Measurements from ENCODE around the gene ACTL6B.
A peak's percentile ranks its signal among the peaks of the same experiment; 100 is the strongest.
"Not testable (repeated sequence)": the region's sequence is repeated elsewhere in the genome, so short reads cannot be mapped to it uniquely, and the experiment has no call there.

ACTL6B gene

DNA sequence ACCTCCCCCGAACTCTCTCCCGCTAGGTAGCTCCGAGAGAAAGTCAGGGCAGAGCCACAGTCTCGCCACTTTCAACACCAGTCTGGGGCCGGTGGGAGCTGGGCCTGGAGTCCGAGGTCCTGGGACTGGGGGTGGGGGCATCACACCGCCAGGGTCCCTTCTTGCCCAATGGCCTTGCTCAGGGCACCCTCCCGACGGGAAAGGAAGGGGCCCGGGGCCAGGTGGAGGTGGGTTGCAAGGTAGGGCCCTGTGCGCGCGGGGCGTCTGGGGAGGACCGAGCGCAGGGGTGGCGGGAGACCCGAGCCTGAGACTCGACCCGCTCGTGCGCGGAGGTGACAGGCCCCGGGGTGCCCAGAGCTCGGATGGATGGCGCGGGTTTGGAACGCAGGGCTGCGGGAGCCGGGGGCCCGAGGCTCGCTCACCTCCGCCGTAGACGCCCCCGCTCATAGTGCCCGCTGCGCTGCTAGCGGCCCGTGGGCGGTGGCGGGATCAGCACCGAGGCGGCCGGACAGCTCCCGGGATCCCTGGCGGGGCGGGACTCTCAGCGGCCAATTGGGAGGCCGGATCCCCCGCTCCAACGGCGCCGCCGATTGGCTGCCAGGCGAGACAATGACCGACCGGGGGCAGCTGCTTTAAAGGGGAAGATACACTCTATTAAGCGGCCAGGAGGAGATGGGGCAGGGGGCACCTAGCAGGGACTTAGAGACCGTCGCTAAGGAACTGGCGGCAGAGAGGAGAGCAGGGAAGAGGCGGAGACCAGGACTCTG, at the start of gene ACTL6B:
Gene ACTL6B (minus strand): TSS at position 541 of the 767 bp plus-strand sequence. CDS start 94 bp downstream, at position 447.
- DNase-seq (ENCODE audit: low read depth in 3 of 3): peak in 1 of 3 experiments; percentile 69

DNA sequence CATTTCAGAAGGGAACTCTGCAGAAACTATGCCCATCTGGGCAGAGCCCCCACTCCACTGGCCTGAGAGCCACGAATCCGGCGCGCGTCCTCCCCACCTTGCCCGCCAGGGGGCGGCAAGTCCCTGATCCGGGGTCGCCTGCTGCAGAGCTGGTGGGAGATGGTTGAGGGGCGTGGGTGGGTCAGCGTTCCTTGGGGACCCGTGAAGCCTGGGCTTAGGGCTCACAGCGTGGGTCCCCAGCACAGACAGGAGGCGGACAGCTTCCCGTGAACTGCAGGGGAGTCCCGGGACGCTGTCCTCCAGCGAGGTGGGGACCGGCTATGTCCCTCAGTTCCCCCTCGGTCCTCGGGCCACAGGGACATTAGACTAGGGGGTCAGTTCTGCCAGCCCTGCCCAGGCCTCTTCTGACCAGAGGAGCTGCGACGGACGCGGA, 49.1 kb upstream of the ACTL6B start:
- peak; percentile 62 to 80 (median 71) for DNase-seq (ENCODE audit: low read depth in 3 of 3)

DNA sequence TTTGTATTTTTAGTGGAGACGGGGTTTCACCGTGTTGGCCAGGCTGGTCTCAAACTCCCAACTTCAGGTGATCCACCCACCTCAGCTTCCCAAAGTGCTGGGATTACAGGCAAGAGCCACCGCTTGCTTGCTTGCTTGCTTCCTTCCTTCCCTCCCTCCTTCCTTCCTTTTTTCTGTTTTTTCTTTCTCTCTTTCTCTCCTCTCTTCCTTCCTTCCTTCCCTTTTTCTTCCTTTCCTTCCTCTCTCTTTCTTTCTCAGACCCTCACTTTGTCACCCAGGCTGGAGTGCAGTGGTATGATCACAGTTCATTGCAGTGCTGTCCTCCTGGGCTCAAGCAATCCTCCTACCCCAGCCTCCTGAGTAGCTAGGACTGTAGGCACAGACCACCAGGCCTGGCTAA, 44.8 kb upstream of the ACTL6B start:
- not testable (repeated sequence) for DNase-seq (ENCODE audit: low read depth in 3 of 3)

DNA sequence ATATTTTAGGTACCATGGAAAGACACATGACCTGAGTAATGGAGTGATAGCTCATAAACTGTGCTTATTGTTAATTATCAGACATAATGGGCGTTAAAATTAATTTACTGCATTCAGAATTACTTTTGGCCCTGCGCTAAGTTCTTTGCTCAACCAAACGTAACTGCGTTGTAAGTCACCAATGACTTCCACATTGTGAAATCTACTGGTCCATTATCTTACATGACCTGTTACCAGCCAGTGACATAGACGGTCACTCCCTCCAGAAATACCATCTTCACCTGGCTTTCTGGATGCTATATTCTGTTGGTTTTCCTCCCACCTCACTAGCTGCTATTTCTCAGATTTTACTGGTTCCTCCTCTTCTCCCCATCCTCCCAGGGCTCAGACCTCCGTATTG, 42.8 kb upstream of the ACTL6B start:
- DNase-seq (ENCODE audit: low read depth in 3 of 3): no peak

DNA sequence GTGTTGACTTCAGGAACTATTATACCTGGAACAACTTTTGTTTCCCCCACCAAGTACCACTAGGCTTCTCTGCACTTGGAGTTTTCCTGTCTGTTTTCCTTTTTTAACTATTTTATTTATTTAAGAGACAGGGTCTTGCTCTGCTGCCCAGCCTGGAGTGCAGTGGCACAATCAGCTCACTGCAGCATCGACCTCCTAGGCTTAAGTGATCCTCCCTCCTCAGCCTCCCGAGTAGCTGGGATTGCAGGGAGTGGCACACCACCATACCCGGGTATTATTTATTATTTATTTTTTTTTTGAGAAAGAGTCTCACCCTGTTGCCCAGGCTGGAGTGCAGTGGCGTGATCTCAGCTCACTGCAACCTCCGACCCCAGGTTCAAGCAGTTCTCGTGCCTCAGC, 39.9 kb upstream of the ACTL6B start:
- no peak for DNase-seq (ENCODE audit: low read depth in 3 of 3)

DNA sequence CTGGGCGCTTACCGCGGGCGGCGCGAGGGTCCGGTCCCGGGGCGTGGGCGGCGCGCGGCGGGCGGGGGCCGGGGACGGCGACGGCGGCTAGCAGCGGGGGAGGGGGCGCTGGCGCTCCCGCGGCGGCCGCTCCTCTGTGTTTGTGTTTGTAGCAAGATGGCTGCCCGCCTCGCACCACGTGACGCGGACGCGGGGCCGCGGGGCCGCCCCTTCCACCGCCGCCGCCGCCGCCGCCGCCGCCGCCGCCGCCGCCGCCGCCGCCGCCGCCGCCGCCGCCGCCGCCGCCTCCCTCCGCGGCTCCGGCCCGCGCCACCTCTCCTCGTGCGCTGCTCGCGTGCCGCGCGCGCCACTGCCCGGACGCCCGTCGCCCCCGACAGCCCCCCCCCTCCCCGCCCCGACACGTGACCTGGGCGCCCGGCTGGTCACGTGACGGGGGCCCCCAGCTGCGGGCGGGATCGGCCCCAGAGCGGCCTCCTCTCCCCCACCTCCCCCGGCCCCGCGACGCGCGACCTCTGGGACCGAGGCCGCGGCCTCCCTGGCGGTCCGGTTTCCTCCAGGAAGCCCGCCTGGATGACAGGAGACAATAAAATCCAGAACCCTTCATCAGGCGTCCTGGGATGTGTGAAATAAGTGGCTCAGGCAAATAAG, 38.0 kb upstream of the ACTL6B start, which contains the start of gene GIGYF1:
Gene GIGYF1 (minus strand): TSS at position 153 of the 648 bp plus-strand sequence. CDS start 6,012 bp downstream, outside the sequence.
- DNase-seq (ENCODE audit: low read depth in 3 of 3): peak in 2 of 3 experiments; percentile 37 to 69

DNA sequence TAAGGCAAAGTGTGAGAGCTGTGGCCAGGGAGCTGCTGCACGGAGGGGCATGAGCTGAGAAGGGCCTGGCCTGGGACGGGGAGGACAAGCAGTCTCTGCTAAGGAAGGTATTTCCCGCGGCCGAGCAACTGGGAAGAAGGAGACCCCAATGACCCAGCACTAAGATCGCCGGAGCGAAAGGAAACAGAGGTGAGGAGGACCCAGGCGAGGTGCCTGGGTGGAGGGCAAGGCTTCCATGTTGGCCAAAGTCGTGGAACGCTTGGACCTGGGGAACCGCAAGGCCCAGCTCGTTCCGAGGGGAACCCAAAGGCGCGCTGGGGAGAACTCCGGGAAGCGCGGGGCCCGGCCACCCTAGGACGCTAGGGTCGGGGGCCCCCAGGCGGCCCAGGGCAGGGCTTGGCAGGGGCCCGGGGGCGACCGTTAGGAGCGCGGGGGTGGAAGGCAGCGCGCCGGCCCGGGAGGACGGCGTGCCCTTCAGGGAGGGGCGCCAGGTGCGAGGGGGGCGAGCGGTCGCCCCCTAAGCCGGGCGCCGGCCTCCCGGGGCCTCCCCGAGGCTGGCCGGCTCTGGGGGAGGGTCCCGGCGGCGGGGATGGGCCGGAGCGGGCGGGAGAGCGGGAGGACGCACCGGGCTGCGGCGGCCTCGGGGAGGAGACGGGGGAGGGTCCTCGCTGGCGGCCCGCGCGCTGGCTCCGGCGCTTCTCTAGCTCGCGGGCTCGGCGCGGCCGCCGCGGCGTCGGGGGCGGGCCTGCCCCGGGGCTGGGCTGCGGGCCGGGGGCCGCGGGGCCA, 37.3 kb upstream of the ACTL6B start:
- no peak for DNase-seq (ENCODE audit: low read depth in 3 of 3)

DNA sequence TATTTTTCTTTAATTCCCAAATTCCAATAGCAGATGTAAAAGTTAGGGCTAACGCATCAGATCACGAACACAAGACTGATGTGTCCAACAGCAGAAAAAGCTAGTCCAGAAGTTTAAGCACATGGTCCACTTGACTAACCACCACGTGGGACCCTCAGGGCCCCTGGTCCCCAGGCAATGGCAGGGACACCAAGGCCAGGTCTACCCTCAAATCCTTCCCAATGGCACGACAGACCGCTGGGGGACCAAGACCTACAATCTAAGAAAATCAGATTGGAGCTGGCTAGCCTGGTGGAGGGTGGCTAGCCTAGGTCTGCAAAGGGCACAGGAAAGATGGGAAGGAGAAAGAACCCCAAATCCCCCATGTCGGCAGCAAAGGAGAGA, 36.3 kb upstream of the ACTL6B start:
- DNase-seq (ENCODE audit: low read depth in 3 of 3): no peak

DNA sequence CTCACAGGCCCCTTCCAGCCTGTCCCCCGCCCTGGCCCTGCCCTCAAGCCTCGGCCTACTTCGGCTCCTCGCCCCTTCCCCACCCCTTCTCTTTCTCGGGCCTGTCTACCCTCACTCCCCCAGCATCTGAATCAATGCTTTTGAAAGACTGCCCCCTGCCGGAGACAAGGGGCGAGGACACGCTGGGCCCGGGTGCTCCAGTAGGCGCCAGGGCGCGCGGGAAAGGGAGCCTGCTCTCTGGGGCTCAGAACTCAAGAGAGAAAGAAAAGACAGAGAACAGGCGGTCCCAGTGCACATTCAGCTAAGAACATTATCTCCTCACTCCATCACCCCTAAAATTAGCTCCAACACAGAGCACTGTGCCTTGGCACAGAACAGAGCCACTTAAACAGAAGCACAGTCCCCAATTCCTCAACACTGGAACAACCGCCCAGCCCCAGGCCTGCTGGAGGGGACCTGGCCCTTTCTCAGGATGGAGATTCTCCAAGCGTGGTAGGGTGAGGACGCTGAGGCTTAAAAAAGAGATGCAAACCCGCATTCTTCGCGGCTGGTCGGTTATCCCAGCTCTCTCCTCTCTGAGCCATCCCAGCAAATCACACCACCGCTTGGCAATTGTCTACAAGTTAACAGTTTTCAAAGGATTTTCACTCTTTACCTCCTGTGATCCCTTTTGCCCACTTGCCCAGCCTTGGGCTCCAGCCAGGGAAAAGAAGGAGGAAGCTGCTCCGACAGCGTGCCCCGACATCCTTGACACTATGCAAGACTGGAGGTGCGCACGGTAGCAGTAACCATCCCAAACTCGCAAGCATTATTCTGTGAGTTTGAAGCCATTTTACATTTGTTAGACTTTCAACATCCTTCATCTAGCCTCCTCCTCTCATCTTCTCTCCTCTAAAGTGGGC, 35.7 kb upstream of the ACTL6B start:
- peak; percentile 69 to 82 (median 77) for DNase-seq (ENCODE audit: low read depth in 3 of 3)

DNA sequence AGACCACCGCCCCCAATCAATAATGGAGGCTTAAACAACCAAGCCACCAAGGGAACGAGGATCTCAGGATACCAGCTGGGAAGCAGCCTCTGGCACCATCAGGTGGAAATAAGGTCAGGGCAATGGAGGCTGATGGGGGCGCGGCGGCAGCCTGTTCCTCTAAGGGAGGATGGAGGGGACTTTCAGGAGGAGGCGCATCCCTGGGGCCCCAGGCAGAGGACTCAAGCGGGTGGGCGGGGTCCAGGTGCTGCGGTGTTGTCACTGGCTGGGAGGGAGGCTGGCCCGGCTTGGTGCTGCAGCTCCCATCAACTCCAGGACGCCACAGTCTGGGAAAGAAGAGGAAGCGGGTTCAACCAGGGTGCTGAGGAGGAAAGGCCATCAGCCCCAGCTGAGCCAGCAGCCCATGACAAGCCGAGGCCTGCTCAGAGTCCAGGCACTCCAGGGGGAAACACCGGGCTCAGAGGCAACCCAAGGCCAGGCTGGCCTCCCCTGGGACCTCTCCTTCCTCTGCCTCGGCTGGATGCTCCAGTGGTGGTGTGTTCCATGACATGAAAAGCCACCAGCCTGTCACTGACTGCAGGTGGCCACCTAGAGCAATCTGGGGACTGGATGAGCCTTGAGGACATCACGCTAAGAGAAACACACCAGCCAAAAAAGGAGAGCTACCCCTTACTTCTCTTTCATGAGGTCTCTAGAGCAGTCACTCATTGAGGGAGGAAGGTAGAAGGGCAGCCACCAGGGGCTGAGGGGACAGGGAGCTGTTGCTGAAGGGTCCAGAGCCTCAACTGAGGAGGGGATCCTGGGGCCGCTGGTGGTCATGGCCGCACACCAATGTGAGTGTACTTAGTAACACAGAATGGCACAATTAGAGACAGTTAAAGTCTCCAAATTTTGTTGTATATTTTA, 33.2 kb upstream of the ACTL6B start:
- no peak for DNase-seq (ENCODE audit: low read depth in 3 of 3)

DNA sequence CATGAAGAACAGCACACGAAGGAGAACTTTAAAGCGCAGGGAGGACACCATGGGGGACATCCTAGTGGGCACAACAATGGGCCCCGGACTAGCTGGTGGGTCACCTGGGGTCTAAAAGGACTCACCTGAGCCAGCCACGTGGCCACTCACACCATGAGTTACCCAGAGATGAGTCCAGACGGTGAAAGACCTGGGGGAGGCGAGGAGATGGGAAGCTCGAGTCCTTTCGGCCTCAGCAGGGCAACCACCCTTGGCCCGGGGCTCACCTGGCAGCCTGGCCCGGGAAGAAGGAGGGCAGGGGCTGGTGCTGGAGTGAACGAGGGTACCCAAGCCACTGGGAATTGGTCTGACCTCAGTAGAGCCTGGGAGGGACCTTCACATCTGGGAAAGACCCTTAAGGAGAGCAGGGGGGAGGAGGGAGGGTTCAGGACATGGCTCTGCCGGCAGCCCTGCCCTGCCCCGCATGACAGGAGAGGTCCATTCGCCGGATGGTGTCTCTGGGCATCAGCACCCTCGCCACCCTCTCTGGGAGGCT, 32.1 kb upstream of the ACTL6B start:
- DNase-seq (ENCODE audit: low read depth in 3 of 3): no peak

DNA sequence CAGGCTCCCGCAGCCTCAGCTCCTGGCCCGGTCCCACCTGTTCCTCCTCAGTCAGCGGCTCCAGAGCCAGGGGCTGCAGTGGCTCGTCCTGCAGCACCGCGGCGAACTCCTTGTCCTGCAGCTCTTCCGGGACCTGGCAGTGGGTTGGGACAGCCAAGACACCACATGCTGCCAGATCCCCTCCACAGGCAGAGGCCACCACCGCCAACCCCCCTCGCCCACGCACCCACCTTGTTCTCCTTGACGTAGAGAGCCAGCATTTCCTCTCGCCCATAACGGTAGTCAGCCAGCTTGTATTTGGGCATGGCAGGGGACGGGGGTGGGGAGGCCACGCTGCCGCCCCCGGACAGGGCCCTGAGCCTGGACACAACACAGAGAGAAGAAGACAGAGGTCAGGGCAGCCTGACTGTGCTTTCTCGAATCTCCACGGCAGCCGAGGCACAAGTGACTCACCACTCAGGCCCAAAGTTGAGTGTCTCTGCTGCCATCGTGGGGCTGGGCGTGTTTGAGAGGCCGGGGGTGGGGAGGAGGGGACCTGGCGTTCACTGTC, 31.6 kb upstream of the ACTL6B start:
- no peak for DNase-seq (ENCODE audit: low read depth in 3 of 3)

DNA sequence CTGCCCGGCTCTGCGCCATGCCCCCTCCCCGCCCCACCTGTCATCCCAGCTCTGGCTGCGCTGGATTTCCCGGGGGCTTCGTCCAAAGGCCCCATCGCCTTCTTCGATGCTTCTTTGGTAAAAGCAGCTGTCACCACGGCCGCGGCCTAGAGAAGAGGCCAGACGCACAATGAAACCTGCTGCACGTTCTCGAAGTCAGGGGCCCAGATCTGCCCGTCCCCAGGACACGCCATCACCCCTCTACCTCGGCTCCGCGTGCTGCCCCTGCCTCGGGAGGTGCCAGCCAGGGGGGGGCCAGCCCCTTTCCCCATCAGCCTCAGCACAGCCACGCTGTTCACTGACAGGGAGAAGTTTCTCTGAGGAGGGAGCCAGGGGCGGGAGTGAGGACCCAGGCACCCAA, 31.0 kb upstream of the ACTL6B start:
- no peak for DNase-seq (ENCODE audit: low read depth in 3 of 3)

DNA sequence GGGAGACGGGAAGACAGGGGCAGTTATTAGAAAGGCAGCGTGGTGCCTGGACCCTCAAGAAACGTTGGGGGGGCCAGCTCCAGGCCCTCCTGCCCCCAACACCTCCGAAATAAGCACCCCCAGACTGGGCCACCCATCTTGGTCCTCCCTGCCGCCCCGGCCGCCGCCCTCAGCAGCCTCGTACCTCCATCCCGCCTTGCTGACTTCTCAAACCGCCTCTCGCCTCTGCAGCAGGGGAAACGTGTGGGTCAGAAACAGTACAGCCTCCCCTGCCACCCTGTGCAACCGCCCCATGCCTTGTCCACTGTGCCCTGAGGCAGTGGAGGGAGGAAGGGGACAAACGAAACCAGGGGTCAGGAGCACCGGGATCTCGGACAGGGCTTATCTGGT, 30.6 kb upstream of the ACTL6B start:
- DNase-seq (ENCODE audit: low read depth in 3 of 3): no peak

DNA sequence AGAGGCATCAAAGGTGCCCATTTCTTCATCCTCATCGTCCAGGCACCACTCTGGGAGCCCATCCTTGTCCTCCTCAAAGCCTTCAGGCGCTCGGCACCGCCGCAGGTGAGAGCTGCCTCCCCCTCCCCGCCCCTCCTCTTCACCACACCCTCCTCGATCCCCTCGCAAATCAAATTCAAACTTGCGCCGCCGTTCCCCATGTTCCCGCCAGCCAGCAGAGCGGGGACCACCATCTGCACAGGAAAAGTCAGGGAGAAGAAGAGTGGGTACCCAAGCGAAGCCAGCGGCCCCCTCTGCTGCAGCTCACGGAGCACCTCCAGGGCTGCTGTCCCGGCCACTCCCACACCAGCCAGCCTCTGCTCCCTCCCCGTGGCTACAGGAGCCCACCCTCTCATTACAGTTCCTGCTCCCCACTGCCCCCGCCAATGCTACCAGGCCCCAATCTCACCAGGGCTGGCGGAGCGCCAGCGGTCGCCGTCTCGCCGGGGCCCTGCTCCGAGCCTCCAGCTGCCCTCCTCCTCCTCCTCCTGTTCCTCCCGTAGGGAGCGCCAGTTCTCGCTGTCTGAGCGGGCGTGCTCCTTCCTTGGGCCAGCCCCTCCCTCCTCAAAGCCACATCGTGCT, 30.1 kb upstream of the ACTL6B start:
- DNase-seq (ENCODE audit: low read depth in 3 of 3): no peak

DNA sequence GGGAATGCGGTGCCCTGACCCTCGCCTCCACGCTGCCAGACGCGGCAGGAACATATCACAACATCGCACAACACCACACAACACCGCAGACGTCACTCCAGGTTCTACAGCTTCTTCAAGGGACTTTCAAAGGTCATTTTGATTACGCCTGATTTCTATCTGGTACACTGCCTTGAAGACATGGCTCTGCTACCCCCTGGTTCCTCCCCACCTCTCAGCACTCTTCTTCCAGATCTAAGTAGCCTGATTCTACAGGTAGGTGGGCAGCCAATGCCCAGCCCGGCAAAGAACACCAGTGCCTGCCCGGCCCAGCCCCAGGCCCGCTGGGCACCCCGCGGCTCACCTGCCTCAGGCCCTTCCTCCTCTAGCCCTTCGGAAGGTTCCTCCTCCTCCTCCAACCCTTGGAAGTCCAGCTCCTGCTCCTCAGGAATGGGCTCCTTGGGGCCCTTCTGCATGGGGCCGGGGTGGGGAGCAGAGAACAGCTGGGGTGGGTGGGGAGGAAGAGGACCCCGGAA, 29.4 kb upstream of the ACTL6B start:
- DNase-seq (ENCODE audit: low read depth in 3 of 3): no peak

DNA sequence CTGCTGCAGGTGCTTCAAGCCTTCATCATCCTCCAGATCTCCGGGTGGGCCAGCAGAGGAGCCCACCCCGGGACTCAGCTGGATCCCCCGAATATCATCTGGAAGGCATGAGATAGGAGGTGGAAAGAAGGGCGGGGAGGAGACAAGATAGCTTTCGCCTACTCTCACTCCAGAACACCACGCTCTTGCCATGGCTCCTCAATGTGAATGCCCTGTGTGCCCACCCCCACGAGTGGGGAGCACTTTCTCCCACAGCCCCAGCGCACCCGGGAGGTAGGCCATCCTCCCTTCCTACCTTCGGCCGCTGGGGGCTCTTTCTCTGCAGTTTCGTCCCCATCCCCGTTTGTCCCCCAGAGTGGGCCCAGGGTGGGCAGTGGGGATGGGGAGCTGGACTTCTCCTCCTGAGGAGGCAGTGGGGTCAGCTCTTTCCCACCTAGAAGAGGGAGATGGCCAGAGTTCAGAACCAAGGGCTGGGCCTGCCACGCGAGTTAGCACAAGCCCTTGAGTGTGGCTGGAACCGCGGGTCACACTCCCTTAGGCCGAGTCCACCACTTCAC, 28.9 kb upstream of the ACTL6B start:
- DNase-seq (ENCODE audit: low read depth in 3 of 3): no peak

DNA sequence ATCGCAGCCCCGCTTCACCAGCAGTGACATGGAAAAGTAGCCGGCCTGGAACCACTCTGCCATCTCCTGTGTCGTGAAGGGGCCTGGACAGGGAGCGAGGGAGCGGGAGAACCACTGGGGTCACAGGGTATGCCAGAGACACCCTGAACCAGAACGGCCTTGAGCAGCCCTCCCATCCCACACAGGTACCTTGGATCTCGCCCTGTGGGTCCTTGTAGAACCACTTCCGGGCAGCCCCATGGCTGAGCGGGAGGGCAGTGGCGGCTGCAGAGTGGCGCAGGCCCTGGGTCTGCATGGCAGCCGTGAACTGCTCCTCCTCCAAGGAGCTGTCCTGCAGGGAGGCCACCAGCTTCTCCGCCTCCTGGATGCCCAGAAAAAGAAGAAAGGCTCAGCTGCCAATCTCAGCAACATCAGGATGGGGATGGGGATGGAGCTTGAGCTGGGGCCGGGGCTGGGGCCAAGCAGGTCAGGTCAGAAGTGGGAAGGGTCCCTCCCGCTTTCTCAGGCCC, 28.3 kb upstream of the ACTL6B start:
- no peak for DNase-seq (ENCODE audit: low read depth in 3 of 3)
